Measurements from ENCODE around the gene DCAF4.
"Not testable (repeated sequence)": the region's sequence is repeated elsewhere in the genome, so short reads cannot be mapped to it uniquely, and the experiment has no call there.

The DCAF4 gene

GRCh38 chr14:73003681-73004080 is 77.4 kb downstream of the DCAF4 start:
- ChIA-PET CTCF (no interaction called here), POLR2A (no interaction called here)
- DNase-seq (ENCODE audit: extremely low spot score), result no peak
- TF ChIP-seq ARNT (IDR thresholded peaks at IDR 0.05) (no peak), FOXA1 (IDR thresholded peaks at IDR 0.05) (no peak), FOXK2 (IDR thresholded peaks at IDR 0.05) (no peak), CTBP1 (IDR thresholded peaks at IDR 0.05; ENCODE audit: borderline replicate concordance) (no peak), HDGF (IDR thresholded peaks at IDR 0.05; ENCODE audit: borderline replicate concordance) (no peak), L3MBTL2 (conservative IDR thresholded peaks at IDR 0.05) (no peak), TARDBP (IDR thresholded peaks at IDR 0.05) (no peak), BHLHE40 (IDR thresholded peaks at IDR 0.05; ENCODE audit: borderline replicate concordance) (no peak), LEF1 (IDR thresholded peaks at IDR 0.05; ENCODE audit: borderline replicate concordance) (no peak), SUZ12 (IDR thresholded peaks at IDR 0.05) (no peak), SP1 (IDR thresholded peaks at IDR 0.05) (no peak), ZNF384 (IDR thresholded peaks at IDR 0.05) (no peak), FOXM1 (IDR thresholded peaks at IDR 0.05; ENCODE audit: borderline replicate concordance) (no peak), NFRKB (IDR thresholded peaks at IDR 0.05) (no peak), ELF4 (IDR thresholded peaks at IDR 0.05) (no peak)
- TF ChIP-seq, protein P1, sequence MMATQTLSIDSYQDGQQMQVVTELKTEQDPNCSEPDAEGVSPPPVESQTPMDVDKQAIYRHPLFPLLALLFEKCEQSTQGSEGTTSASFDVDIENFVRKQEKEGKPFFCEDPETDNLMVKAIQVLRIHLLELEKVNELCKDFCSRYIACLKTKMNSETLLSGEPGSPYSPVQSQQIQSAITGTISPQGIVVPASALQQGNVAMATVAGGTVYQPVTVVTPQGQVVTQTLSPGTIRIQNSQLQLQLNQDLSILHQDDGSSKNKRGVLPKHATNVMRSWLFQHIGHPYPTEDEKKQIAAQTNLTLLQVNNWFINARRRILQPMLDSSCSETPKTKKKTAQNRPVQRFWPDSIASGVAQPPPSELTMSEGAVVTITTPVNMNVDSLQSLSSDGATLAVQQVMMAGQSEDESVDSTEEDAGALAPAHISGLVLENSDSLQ (IDR thresholded peaks at IDR 0.05), result no peak

DNA sequence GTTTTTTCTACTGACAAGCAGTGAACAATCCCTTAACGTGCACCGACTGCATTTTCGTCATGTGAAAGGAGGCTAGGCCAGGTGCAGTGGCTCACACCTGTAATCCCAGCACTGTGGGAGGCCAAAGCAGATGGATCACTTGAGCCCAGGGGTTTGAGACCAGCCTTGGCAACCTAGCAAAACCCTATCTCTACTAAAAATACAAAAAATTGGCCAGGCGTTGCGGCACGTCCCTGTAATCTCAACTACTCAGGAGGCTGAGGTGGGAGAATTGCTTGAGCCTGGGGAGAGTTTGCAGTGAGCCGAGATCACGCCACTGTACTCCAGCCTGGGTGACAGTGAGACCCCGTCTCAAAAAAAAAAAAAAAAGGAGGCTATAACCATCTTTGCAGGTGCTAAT is 78.4 kb downstream of the DCAF4 start:
- CTCF ChIA-PET; POLR2A ChIA-PET; DNase-seq (ENCODE audit: extremely low spot score): not testable (repeated sequence)

GRCh38 chr14:73007835-73008234 is 81.6 kb downstream of the DCAF4 start:
- ChIA-PET CTCF (interaction anchor here (0.6 kb wide), 1 partner anchor 108 kb away, joined by 3 read pairs; no protein-coding TSS in a partner anchor), POLR2A (interaction anchor here (0.8 to 1.1 kb wide), 2 partner anchors 17 to 19 kb away, joined by 3 to 7 read pairs; partner anchors contain the start of gene ZFYVE1)
- DNase-seq (ENCODE audit: extremely low spot score), result no peak
- TF ChIP-seq CTBP1 (IDR thresholded peaks at IDR 0.05; ENCODE audit: borderline replicate concordance) (no peak), ZNF384 (IDR thresholded peaks at IDR 0.05) (no peak), L3MBTL2 (conservative IDR thresholded peaks at IDR 0.05) (no peak), BHLHE40 (IDR thresholded peaks at IDR 0.05; ENCODE audit: borderline replicate concordance) (no peak), HDGF (IDR thresholded peaks at IDR 0.05; ENCODE audit: borderline replicate concordance) (no peak), ELF4 (IDR thresholded peaks at IDR 0.05) (no peak), LEF1 (IDR thresholded peaks at IDR 0.05; ENCODE audit: borderline replicate concordance) (no peak), FOXA1 (IDR thresholded peaks at IDR 0.05) (no peak), FOXK2 (IDR thresholded peaks at IDR 0.05) (no peak), FOXM1 (IDR thresholded peaks at IDR 0.05; ENCODE audit: borderline replicate concordance) (no peak), ARNT (IDR thresholded peaks at IDR 0.05) (no peak), TARDBP (IDR thresholded peaks at IDR 0.05) (no peak), NFRKB (IDR thresholded peaks at IDR 0.05) (no peak), SP1 (IDR thresholded peaks at IDR 0.05) (no peak), SUZ12 (IDR thresholded peaks at IDR 0.05) (no peak)
- TF ChIP-seq, protein P1 (IDR thresholded peaks at IDR 0.05), result no peak

DNA sequence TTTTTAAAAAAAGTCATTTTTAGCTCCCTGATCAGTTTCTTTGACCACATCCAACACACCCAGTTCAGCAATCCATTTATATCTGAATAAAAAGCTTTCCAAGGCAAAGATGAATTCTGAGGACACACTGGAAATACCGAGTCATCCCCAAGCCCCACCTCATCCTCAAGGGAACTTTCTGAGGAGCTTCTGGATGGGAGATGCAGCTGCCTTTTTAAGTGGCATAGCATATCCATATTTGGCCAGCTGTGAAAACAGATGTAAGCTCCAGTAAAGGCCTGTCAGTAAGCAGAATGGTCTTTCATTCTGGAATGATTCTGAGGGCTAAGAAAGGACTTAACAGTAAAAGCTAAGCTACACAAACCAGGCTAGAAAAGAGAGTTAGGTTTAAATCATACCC is 82.2 kb downstream of the DCAF4 start:
- ChIA-PET CTCF (no interaction called here), POLR2A (interaction anchor here (0.8 to 1.1 kb wide), 2 partner anchors 17 to 18 kb away, joined by 3 to 7 read pairs; partner anchors contain the start of gene ZFYVE1)
- no peak for DNase-seq (ENCODE audit: extremely low spot score)
- TF ChIP-seq CTBP1 (IDR thresholded peaks at IDR 0.05; ENCODE audit: borderline replicate concordance) (no peak), FOXA1 (IDR thresholded peaks at IDR 0.05) (no peak), NFRKB (IDR thresholded peaks at IDR 0.05) (no peak), SP1 (IDR thresholded peaks at IDR 0.05) (no peak), FOXM1 (IDR thresholded peaks at IDR 0.05; ENCODE audit: borderline replicate concordance) (no peak), ZNF384 (IDR thresholded peaks at IDR 0.05) (no peak), L3MBTL2 (conservative IDR thresholded peaks at IDR 0.05) (no peak), SUZ12 (IDR thresholded peaks at IDR 0.05) (no peak), FOXK2 (IDR thresholded peaks at IDR 0.05) (no peak), HDGF (IDR thresholded peaks at IDR 0.05; ENCODE audit: borderline replicate concordance) (no peak), LEF1 (IDR thresholded peaks at IDR 0.05; ENCODE audit: borderline replicate concordance) (no peak), ELF4 (IDR thresholded peaks at IDR 0.05) (no peak)
- TF ChIP-seq, protein P1 (IDR thresholded peaks at IDR 0.05), result no peak
